GM10248 (cell line): Measurements from ENCODE around the gene ANGPTL2.

ENCODE experiments used
- CTCF ChIA-PET: fragments of 300-600 bp; sonication (Branson Sonifier 250); formaldehyde crosslinking; extraction: SDS; loops from one replicate; lab custom pipeline; 2021; ENCODE audit warnings: antibody characterized with exemption; lab: Yijun Ruan, JAX
- POLR2A ChIA-PET: fragments of 350-650 bp; sonication (Branson Sonifier 250); formaldehyde crosslinking; extraction: SDS; loops from one replicate; lab custom pipeline; 2020; ENCODE audit warnings: antibody characterized with exemption; lab: Yijun Ruan, JAX
- DNase-seq: peaks from one replicate; pipeline ENCODE4 v3.0.0; 2012; ENCODE audit errors: extremely low spot score
- CTCF ChIP-seq: IDR thresholded peaks from 2 replicates; pipeline ENCODE4 v1.5.1; 2012; ENCODE audit warnings: mild to moderate bottlenecking, low read depth; ENCODE audit errors: extremely low read depth, missing control alignments, control extremely low read depth

The ANGPTL2 gene

GRCh38 chr9:127078988-127079387, 43.4 kb downstream of the ANGPTL2 start:
- no peak for TF ChIP-seq CTCF
- DNase-seq, result no peak
- POLR2A ChIA-PET, result no interaction called here
- CTCF ChIA-PET, result interaction anchor here (0.8 kb wide), 1 partner anchor 10 kb away, joined by 3 read pairs; no protein-coding TSS in a partner anchor

- POLR2A ChIA-PET, result no interaction called here
- no peak for DNase-seq
- CTCF ChIA-PET, result interaction anchor here (1.1 to 1.5 kb wide), 2 partner anchors 9 to 21 kb away, joined by 3 to 4 read pairs; no protein-coding TSS in a partner anchor
- no peak for TF ChIP-seq CTCF
Observed at GRCh38 chr9:127078336-127078735, 44.1 kb downstream of the ANGPTL2 start.

- ChIA-PET CTCF (interaction anchor here (1.1 to 1.5 kb wide), 2 partner anchors 9 to 20 kb away, joined by 3 to 4 read pairs; no protein-coding TSS in a partner anchor), POLR2A (no interaction called here)
- no peak for TF ChIP-seq CTCF
- no peak for DNase-seq
Observed at GRCh38 chr9:127077644-127077946, 44.8 kb downstream of the ANGPTL2 start.

GRCh38 chr9:127076860-127077643, 45.4 kb downstream of the ANGPTL2 start:
- POLR2A ChIA-PET, result no interaction called here
- no peak for TF ChIP-seq CTCF
- no peak for DNase-seq
- CTCF ChIA-PET, result interaction anchor here (1.1 to 1.5 kb wide), 4 partner anchors 8 to 46 kb away, joined by 3 to 4 read pairs (median 3); no protein-coding TSS in a partner anchor

- ChIA-PET POLR2A (no interaction called here), CTCF (interaction anchor here (1.1 to 1.3 kb wide), 2 partner anchors 16 to 47 kb away, joined by 3 read pairs; no protein-coding TSS in a partner anchor)
- no peak for DNase-seq
- TF ChIP-seq CTCF, result no peak
Observed at GRCh38 chr9:127075624-127076372, 46.6 kb downstream of the ANGPTL2 start.

- ChIA-PET CTCF (no interaction called here), POLR2A (no interaction called here)
- TF ChIP-seq CTCF, result no peak
- no peak for DNase-seq
Observed at GRCh38 chr9:127074561-127075548, 47.6 kb downstream of the ANGPTL2 start.
